Measurements from ENCODE around the gene SCO2. TPM values are rescaled to one million over a fixed set of nuclear protein-coding genes. Genes with fewer than 3 reads are reported as not detected.
A peak's percentile ranks its signal among the peaks of the same experiment; 100 is the strongest.

SCO2 gene
- total RNA-seq: 7.3 TPM

DNA sequence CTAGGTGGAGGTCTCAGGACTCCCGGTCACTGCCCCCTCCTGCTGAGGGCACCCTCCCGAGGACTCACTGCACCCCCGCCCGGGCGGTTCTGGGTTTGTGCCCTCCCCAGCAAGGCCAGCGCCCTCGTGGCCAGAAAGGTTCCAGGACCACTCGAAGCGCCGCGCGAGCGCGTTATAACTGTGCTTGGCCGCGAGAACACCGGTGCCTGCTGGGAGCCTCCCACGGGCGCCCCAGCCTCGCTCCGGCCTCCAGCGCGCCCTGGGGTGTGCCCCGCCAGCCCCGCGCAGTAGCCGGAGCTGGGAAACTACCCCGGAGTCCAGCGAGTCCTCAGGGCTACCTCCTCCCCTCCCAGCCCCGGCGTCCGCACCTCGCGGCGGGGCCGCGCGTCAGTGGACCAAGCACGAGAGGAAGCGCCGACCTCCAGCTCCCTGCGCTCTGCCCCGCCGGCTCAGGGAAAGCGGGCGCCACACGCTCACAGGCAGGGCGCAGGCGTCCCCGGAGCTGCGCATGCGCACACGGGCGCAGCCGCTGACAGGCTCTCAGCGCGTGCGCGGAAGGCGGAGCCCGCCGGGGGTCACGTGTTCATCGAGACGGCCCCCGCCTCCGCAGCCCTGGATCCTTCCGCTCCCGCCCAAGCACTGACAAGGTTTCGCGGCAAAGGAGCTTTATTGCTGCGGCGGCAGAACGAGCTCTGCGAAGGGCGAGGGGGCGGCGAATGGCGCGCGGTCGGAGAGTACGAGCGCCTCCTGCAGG, at the start of gene SCO2:
SCO2 (minus strand) TSS at position 495 of the 754 bp plus-strand sequence. CDS start 1,187 bp downstream, outside the sequence.
- peak; percentile 96 to 99 (median 98) for DNase-seq (ENCODE audit: low read depth in 2 of 3, low spot score in 2 of 3)

DNA sequence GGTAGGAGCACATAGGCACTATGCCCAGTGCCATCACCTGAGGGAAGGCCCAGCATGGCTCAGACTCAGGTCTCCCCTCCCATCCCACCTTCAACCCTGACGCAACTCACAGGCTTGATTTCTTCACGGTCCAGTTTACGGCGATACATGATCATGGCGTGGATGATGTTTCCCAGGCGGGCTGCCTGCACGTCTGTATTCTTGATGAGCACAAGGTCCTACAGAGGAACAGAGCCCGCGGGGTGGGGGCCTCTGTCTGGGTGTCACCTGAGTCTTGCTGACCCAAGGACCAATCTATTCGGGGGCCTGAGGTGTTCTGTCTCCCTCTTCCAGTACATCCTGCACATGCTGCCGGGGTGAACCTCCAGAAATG, 49.0 kb upstream of the SCO2 start:
- DNase-seq (ENCODE audit: low read depth in 2 of 3, low spot score in 2 of 3): no peak

DNA sequence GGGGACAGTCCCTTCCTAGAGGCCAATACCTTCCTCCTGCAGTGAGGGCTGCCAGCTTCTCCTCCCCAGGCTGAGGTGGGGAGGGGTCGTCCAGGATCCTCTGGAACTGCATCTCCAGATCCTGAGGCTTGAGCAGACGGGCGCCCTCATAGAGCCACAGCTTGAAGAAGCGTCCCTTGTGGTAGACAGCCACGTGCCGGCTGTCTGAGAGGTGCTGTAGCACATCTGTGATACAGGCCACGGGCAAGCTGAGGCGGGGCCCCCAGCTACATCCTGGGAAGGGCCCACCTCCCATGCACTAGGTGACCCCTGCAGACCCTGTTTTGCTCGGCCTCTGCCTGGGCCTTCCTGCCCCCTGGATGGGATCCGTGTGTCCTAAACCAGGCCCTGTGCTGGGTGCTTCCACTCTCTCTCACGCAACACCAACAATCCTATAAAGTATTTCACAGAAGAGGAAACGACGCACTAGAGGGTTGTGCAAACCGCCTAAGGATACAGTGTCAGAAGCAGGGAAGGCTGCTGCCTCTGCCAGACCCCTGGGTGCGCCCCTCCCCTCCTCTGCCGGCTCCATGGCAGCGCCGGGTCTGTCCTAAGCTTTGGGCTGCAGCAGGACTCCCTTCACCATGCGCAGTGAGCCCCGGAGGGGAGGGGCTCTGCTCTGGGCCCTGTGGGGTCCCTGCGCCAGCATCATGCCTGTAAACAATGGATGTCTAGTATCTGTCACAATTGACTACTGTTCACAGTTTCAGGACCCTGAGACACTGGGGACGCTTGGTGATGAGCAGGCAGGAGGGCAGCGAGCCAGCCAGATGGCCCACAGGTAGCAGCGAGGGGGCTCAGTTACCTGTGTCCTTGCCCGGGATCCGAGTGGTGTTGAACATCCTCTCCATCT, 48.3 kb upstream of the SCO2 start:
- DNase-seq (ENCODE audit: low read depth in 2 of 3, low spot score in 2 of 3): no peak

DNA sequence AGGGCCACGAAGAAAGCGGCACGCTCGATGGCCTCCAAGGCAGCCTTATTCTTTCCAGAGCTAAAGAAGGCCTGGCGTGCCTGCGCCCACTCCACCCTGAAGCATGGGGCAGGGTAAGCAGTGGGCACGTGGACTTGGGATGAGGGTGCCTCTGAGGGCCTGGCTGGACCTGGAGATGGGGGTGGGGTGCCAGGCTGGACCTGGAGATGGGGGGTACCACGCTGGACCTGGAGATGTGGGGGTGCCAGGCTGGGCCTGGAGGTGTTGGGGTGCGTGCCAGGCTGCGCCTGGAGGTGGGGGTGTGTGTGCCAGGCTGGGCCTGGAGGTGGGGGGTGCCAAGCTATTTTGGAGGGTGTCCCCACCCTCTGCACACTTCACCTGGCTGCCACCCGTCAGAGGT, 47.6 kb upstream of the SCO2 start:
- no peak for DNase-seq (ENCODE audit: low read depth in 2 of 3, low spot score in 2 of 3)

DNA sequence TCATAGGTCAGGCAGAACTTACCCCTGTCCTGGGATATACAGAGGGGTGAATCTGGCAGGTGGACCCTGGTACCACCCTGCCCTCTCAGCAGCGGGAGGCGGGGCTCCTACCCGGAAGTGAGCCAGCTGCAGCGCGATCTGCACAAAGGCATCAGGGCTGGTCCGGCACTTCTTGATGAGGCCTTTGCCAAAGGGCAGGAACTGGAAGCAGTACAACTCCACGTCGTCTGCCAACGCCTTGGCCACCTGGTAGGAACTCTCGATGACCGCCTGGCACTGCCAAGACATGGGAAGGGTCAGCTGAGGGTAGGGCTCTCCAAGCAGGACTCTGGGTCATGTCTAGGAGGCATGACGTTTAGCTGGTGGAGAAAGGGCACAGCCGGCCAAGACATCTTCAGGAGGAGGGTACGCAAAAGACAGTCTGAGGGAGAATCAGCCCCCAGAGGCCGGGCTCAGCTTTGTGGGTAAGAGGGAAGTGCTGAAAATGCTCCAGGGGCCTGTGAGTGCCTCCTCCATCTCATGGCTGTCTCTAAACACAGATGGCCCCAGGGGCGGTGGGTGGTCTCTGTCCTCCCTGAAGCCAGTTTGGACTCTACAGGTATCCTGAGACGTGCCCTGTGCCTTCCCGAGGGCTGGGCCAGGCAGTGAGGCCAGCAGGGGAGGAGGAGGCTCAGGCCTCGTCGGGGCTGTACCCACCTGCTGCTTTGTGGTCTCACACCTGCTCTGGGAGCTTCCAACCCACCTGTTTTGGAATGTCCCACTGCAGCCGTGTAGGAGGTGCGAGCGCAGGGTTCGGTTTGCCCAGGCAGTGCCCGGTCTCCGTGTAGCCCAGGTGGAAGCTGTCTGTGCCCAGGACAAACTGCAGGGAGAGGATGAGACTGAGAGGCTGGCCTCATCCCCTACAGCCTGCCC, 46.1 kb upstream of the SCO2 start:
- DNase-seq (ENCODE audit: low read depth in 2 of 3, low spot score in 2 of 3): no peak

- DNase-seq (ENCODE audit: low read depth in 2 of 3, low spot score in 2 of 3): no peak
Measured at GRCh38 chr22:50570861-50571260, 45.5 kb upstream of the SCO2 start.

DNA sequence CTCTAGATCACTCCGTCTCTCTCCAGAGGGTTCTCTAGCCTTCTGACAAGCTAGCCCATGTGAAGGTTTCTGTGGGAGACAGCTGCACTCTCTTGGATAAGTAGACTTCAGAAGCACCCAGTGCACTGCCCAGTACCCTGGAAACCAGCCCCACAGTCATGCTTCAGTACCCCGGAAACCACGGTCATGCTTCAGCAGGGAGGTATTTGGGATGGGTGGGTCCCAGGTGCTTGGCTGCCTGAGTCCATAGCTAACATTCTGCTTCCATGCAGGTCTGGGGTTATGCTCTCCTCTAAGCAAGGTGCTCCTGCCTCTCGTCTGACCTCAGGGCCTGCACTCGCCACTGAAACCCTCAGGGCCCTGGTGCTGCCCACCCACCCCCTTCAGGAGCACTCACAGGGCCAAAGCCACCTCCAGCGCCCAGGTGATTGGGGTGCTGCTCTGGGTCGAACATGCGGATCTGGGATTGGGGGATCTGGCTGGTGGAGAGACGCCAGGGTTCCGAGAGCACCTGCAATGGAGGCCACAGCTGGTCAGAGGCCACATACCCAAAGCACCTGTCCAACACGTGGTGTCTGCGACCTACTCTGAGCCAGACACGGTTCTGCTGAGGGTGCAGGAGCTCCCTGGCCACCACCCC, 44.6 kb upstream of the SCO2 start:
- no peak for DNase-seq (ENCODE audit: low read depth in 2 of 3, low spot score in 2 of 3)

DNA sequence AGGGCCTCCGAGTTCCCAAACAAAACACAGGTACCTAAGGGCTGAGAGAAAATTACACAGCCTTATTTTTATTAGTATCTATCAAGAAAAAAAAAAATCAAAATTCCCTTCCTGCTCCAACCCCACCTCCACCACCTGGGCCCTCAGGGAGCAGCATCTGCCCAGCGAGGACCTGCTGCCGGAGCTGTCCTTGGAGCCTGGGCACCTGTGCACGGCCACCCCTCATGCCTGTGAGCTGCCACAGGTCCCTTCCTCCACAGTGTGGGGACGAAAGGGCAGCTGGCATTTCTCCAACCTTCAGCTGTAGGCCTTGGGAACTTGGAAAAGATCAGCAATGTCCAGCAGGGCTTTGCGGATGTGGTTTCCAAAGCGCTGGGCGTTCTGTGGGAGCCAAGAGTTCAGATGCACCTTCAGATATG, 43.7 kb upstream of the SCO2 start:
- DNase-seq (ENCODE audit: low read depth in 2 of 3, low spot score in 2 of 3): no peak

DNA sequence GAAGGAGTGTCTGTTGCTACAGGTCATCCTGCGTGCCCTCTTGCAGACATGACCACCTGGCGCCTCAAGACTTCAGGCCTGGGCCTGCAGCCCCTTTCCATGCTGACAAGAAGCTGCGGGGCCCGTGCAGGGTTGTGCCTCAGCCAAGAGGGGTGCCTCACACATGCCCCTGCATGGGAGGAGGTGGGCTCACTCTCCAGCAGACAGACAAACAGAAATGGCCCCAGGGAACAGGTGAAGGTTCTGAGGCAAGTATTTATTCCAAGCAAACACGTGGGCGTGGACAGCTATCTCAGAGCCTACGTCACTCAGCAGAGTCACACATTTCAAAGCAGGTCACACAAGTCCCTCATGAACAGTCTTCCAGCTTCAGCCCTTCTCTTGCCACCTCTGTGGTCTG, 43.2 kb upstream of the SCO2 start:
- DNase-seq (ENCODE audit: low read depth in 2 of 3, low spot score in 2 of 3): no peak

DNA sequence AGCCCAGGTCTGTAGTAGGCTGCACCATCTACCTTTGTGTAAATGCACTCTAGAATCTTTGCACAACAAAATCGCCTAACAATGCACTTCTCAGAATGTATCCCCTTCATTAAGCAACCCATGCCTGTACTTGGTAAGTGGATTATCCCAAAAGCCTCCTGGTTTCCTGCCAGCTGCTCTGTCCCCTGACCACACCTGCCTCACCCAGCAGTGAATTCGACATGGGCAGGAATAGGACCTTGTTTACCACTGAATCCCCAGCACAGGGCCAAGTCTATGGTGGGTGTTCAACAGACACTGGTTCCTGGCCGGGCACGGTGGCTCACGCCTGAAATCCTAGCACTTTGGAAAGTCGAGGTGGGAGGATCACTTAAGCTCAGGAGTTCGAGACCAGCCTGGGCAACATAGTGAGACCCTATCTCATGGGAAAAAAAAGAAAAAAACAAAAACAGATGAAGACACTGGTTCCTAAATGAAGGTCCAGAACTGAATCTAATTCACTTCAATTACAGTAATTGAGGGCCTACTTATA, 42.4 kb upstream of the SCO2 start:
- no peak for DNase-seq (ENCODE audit: low read depth in 2 of 3, low spot score in 2 of 3)

DNA sequence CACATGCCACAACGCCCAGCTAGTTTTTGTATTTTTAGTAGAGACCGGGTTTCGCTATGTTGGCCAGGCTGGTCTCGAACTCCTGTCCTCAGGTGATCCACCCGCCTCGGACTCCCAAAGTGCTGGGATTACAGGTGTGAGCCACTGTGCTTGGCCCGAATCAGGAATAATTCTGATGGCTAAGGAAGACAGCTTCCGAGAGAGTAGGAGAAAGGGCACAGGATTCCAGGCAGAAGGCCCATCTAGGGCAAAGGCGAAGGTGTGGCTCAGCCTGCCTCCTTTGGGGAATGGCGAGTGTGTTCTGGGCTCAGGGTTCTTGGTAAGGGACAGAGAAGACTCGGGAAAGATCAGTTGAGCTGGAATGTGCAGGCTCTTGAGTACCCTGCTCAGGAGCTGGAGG, 38.9 kb upstream of the SCO2 start:
- DNase-seq (ENCODE audit: low read depth in 2 of 3, low spot score in 2 of 3): no peak

DNA sequence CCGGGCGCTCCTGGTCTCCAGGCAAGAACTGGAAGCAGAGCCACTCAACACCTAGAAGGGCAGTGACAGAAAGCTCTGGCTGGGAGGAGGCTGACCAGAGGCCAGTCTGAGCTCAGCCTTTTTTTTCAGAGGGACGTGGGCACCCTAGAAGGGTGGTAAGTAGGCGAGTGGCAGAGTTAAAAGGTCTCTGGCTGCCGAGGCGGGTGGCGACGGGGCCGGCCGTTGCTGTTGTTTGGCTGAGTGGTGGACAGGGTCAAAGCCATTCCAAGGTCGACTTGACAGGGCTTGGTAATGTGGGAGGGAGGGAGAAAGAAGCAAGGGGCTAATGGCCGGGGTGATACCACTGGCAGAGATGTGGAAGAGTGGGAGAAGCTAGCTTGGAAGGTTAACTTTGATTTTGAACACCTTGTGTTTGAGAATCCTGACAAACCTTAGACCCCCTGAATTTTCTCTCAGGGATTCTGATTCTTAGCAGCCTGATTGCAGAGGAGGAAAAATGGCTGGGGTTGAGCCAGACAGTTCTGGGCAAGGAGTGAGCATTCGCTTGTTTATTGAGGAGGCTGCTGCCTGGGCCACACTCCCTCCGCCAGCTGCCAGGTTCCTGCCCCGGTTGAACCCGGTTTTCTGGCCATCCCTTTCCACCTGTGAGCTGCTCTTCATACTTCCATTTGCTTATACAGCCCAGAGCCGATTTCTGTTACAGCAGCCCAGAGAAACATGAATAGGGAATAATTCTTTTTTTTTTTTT, 38.2 kb upstream of the SCO2 start:
- no peak for DNase-seq (ENCODE audit: low read depth in 2 of 3, low spot score in 2 of 3)

- peak; percentile 93 to 98 (median 94) for DNase-seq (ENCODE audit: low read depth in 2 of 3, low spot score in 2 of 3)
Measured at GRCh38 chr22:50562523-50563412, 37.4 kb upstream of the SCO2 start, which contains the start of gene SYCE3. SYCE3 (minus strand) TSS chr22:50562919; CDS start chr22:50556405, 6,514 bp downstream.

GRCh38 chr22:50561401-50562358, 36.3 kb upstream of the SCO2 start:
- no peak for DNase-seq (ENCODE audit: low read depth in 2 of 3, low spot score in 2 of 3)

GRCh38 chr22:50560034-50560433, 34.6 kb upstream of the SCO2 start:
- no peak for DNase-seq (ENCODE audit: low read depth in 2 of 3, low spot score in 2 of 3)

DNA sequence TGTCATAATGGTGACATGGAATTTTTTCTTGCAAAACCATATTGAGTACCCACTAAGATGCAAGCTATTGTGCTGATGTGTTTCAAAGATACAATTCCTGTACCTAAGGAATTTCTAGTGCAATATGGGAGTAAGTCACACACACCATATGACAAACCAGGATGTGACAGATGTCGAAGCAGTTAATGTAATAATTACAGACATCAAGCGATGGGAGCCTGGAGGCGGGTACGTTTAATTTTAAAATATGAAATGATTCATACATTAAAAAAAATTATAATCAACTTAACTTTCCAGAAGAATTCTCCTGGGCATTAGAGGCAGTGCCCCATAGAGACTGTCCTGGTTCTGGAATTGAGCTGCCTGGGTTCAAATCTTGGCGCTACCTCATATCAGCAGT, 31.3 kb upstream of the SCO2 start:
- DNase-seq (ENCODE audit: low read depth in 2 of 3, low spot score in 2 of 3): no peak

GRCh38 chr22:50553310-50553709, 27.9 kb upstream of the SCO2 start:
- DNase-seq (ENCODE audit: low read depth in 2 of 3, low spot score in 2 of 3): no peak

All from hematopoietic multipotent progenitor cell (in vitro differentiated cells).